Ovary (tissue), 3 donors: ENCODE results near the gene LRRTM3.

Experiments
- POLR2A ChIP-seq: fragments of 450-650 bp; IDR thresholded peaks from one replicate; pipeline ENCODE4 v1.6.1; 2017; ENCODE audit warnings: antibody characterized with exemption, mild to moderate bottlenecking, moderate library complexity
- TF ChIP-seq, protein P1 (sequence below), 3 donors: fragments of 450-650 bp in 2 of 3; fragments of 200-600 bp in 1 of 3; IDR thresholded peaks; one replicate each; pipeline versions ENCODE4 v1.5.1 to v1.8.0; 2016 to 2022; ENCODE audit warnings: antibody characterized with exemption in 3 of 3, mild to moderate bottlenecking in 1 of 3
- donor health status: DM: no; HTN: no; CAD: no.

DNA sequence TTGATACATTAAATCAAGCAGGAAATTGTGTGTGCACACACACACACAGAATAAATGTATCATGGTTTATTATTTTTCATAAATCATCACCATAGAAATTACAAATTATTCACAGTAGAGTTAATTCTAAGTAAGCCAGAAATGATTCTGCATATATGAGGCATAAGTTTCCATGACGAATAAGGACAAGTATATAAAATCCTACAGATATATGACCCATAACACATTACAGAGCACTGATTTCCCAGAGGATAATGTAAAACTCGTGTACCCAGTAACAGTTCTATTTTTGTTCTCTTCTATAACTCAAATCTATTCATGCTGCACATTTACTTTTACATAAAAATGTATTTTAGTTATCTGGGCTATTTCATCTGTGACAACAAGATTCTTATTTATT, 169.7 kb downstream of the LRRTM3 start:
- no peak for TF ChIP-seq POLR2A
- TF ChIP-seq, protein P1, sequence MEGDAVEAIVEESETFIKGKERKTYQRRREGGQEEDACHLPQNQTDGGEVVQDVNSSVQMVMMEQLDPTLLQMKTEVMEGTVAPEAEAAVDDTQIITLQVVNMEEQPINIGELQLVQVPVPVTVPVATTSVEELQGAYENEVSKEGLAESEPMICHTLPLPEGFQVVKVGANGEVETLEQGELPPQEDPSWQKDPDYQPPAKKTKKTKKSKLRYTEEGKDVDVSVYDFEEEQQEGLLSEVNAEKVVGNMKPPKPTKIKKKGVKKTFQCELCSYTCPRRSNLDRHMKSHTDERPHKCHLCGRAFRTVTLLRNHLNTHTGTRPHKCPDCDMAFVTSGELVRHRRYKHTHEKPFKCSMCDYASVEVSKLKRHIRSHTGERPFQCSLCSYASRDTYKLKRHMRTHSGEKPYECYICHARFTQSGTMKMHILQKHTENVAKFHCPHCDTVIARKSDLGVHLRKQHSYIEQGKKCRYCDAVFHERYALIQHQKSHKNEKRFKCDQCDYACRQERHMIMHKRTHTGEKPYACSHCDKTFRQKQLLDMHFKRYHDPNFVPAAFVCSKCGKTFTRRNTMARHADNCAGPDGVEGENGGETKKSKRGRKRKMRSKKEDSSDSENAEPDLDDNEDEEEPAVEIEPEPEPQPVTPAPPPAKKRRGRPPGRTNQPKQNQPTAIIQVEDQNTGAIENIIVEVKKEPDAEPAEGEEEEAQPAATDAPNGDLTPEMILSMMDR (IDR thresholded peaks at IDR 0.05): no peak
